ENCODE results near the gene ACIN1. TPM values are rescaled to one million over a fixed set of nuclear protein-coding genes. Genes with fewer than 3 reads are reported as not detected.

ACIN1 gene
- total and polyA plus RNA-seq, 10 of the 15 experiments (the other 5 are each of a cell fraction or from before 2014, with no cell fraction given) = 4.3 to 148 (median 93.4) TPM

DNA sequence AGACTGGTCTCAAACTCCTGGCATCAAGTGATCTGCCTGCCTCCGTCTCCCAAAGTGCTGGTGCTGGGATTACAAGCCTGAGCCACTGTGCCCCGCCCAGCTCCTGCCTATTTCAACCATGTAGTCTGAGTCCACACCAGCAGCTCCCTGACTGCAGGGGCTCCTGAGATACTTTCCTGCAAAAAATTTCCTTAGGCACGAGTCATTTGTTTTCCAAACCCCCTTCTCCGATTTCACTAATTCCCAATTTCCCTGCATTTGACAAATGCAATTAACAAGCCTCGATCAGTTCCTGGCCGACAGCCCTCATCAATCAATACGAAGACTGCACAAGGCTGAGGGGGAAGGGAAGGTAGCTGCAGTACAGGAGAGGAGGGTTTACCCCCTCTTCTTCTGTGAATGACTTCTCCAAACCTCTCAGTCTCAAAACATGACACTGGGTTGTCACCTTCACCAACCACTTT lies 70.3 kb downstream of the ACIN1 start:
- ChIA-PET CTCF (interaction anchor here (0.8 to 5.5 kb wide), 10 partner anchors 12 to 68 kb away, joined by 3 to 43 read pairs (median 4); partner anchors contain the start of genes CDH24 and HAUS4), RAD21 (ENCODE audit: unreplicated experiment) (interaction anchor here (0.6 to 1.6 kb wide), 4 partner anchors 15 to 175 kb away, joined by 3 to 5 read pairs (median 3); no protein-coding TSS in a partner anchor), POLR2A (interaction anchor here (0.7 to 2.2 kb wide), 4 partner anchors 9 to 30 kb away, joined by 3 to 6 read pairs (median 3); no protein-coding TSS in a partner anchor), SMC1A (ENCODE audit: uncharacterized antibody, unreplicated experiment) (interaction anchor here (0.6 to 3.4 kb wide), 8 partner anchors 10 to 65 kb away, joined by 3 to 10 read pairs (median 4); no protein-coding TSS in a partner anchor)
- H3K27ac ChIP-seq (ENCODE audit: control insufficient read depth, insufficient read depth) = no peak overlapping the region
- no peak overlapping the region for H2AFZ ChIP-seq (ENCODE audit: control insufficient read depth, low read depth, low read length)
- BruUV-seq (replicated peaks) = no TSS peak
- peaks cover 5 to 32% of the 10 kb centered on the region in 2 experiments for H3K36me3 ChIP-seq (ENCODE audit: control insufficient read depth in 2 of 2, insufficient read depth in 2 of 2, low read length in 1 of 2)
- no peak overlapping the region for H3K9ac ChIP-seq (ENCODE audit: control insufficient read depth, insufficient read depth, low read length)
- no peaks in the 10 kb centered on the region for H4K20me1 ChIP-seq (ENCODE audit: control insufficient read depth, insufficient read depth)
- DNase-seq (ENCODE audit: low read depth, low spot score) = no peak
- no peak overlapping the region for H3K4me3 ChIP-seq
- H3K4me1 ChIP-seq (ENCODE audit: control insufficient read depth, insufficient read depth, low read length) = no peaks in the 10 kb centered on the region
- intact Hi-C loops (cut with micrococcal nuclease; ENCODE audit: unreplicated experiment) (no loop called here), in situ Hi-C loops (cut with MboI) (no loop called here)
- H3K9me3 ChIP-seq (replicated peaks; ENCODE audit: control insufficient read depth, insufficient read depth, low read length) = no peaks in the 10 kb centered on the region
- H3K27me3 ChIP-seq (replicated peaks in 1 of 2; ENCODE audit: control insufficient read depth in 2 of 2, insufficient read depth in 2 of 2, low read length in 1 of 2) = no peaks in the 10 kb centered on the region
- WGBS (ENCODE audit: insufficient coverage, insufficient replicate concordance, low lambda C conversion rate, missing lambda C conversion rate) = 80% methylated on average over 7 of the region's 7 CpGs
- ATAC-seq = peak; percentile 35; the same call in 2 of the 3 replicates
- TF ChIP-seq, protein P1, sequence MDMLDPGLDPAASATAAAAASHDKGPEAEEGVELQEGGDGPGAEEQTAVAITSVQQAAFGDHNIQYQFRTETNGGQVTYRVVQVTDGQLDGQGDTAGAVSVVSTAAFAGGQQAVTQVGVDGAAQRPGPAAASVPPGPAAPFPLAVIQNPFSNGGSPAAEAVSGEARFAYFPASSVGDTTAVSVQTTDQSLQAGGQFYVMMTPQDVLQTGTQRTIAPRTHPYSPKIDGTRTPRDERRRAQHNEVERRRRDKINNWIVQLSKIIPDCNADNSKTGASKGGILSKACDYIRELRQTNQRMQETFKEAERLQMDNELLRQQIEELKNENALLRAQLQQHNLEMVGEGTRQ (IDR thresholded peaks at IDR 0.05; ENCODE audit: borderline replicate concordance, low read depth, low read length) = no peak
- no peak for TF ChIP-seq GABPA (IDR thresholded peaks at IDR 0.05; ENCODE audit: low read depth)
- TF ChIP-seq, protein P2, sequence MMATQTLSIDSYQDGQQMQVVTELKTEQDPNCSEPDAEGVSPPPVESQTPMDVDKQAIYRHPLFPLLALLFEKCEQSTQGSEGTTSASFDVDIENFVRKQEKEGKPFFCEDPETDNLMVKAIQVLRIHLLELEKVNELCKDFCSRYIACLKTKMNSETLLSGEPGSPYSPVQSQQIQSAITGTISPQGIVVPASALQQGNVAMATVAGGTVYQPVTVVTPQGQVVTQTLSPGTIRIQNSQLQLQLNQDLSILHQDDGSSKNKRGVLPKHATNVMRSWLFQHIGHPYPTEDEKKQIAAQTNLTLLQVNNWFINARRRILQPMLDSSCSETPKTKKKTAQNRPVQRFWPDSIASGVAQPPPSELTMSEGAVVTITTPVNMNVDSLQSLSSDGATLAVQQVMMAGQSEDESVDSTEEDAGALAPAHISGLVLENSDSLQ (IDR thresholded peaks at IDR 0.05) = peak; percentile 25; the same call in 1 of the 2 replicates
- TF ChIP-seq SIN3A (IDR thresholded peaks at IDR 0.05; ENCODE audit: low read depth, low read length) = no peak
- no peak for TF ChIP-seq IKZF2 (IDR thresholded peaks at IDR 0.05)
- TF ChIP-seq, protein P3, sequence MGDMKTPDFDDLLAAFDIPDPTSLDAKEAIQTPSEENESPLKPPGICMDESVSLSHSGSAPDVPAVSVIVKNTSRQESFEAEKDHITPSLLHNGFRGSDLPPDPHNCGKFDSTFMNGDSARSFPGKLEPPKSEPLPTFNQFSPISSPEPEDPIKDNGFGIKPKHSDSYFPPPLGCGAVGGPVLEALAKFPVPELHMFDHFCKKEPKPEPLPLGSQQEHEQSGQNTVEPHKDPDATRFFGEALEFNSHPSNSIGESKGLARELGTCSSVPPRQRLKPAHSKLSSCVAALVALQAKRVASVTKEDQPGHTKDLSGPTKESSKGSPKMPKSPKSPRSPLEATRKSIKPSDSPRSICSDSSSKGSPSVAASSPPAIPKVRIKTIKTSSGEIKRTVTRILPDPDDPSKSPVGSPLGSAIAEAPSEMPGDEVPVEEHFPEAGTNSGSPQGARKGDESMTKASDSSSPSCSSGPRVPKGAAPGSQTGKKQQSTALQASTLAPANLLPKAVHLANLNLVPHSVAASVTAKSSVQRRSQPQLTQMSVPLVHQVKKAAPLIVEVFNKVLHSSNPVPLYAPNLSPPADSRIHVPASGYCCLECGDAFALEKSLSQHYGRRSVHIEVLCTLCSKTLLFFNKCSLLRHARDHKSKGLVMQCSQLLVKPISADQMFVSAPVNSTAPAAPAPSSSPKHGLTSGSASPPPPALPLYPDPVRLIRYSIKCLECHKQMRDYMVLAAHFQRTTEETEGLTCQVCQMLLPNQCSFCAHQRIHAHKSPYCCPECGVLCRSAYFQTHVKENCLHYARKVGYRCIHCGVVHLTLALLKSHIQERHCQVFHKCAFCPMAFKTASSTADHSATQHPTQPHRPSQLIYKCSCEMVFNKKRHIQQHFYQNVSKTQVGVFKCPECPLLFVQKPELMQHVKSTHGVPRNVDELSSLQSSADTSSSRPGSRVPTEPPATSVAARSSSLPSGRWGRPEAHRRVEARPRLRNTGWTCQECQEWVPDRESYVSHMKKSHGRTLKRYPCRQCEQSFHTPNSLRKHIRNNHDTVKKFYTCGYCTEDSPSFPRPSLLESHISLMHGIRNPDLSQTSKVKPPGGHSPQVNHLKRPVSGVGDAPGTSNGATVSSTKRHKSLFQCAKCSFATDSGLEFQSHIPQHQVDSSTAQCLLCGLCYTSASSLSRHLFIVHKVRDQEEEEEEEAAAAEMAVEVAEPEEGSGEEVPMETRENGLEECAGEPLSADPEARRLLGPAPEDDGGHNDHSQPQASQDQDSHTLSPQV (IDR thresholded peaks at IDR 0.05) = no peak
- H3K4me2 ChIP-seq (ENCODE audit: control insufficient read depth, insufficient read depth) = no peak overlapping the region
- no peak for FAIRE-seq
- H3K79me2 ChIP-seq (ENCODE audit: control insufficient read depth, insufficient read depth, low read length) = no peaks in the 10 kb centered on the region

All from GM12878 (cell line).